Esophagus muscularis mucosa (tissue), 4 donors: ENCODE measurements around the gene NDRG2. TPM values are rescaled to one million over a fixed set of nuclear protein-coding genes. Genes with fewer than 3 reads are reported as not detected.

ENCODE experiments used
- DNase-seq: peaks from one replicate; pipeline ENCODE4 v3.0.0-alpha.2; 2017; ENCODE audit errors: extremely low spot score
- H3K27ac ChIP-seq, 4 donors: fragments of 200-600 bp; sonication (generic); replicated peaks in 1 of 4; 1 replicate in 3 of 4; 2 replicates in 1 of 4; pipeline ENCODE4 v1.5.1; 2016 to 2019; ENCODE audit warnings: mild to moderate bottlenecking in 1 of 4
- H3K27me3 ChIP-seq, 4 donors: fragments of 200-600 bp; sonication (generic); one replicate each; pipeline versions ENCODE4 v1.5.1 to v1.6.0; 2016 to 2019
- H3K36me3 ChIP-seq, 4 donors: fragments of 200-600 bp; sonication (generic); one replicate each; pipeline ENCODE4 v1.5.1; 2016 to 2019
- H3K4me1 ChIP-seq, 4 donors: fragments of 200-600 bp; sonication (generic); one replicate each; pipeline ENCODE4 v1.5.1; 2016 to 2019
- H3K4me3 ChIP-seq, 4 donors: fragments of 200-600 bp; sonication (generic); 1 replicate in 2 of 4; 2 replicates in 2 of 4; pipeline ENCODE4 v1.5.1; 2016 to 2019; ENCODE audit warnings: mild to moderate bottlenecking in 4 of 4, moderate library complexity in 1 of 4
- H3K9me3 ChIP-seq, 4 donors: fragments of 200-600 bp; sonication (generic); 1 replicate in 3 of 4; 2 replicates in 1 of 4; pipeline ENCODE4 v1.5.1; 2016 to 2019
- EP300 ChIP-seq: sonication (generic); formaldehyde crosslinking; IDR thresholded peaks from one replicate; pipeline ENCODE4 v1.6.1; 2017; ENCODE audit warnings: antibody characterized with exemption
- POLR2A ChIP-seq: fragments of 450-650 bp; IDR thresholded peaks from one replicate; pipeline ENCODE4 v1.6.1; 2017; ENCODE audit warnings: antibody characterized with exemption, moderate library complexity, mild to moderate bottlenecking, low read depth
- POLR2AphosphoS5 ChIP-seq, 2 donors: sonication (generic); formaldehyde crosslinking; IDR thresholded peaks; one replicate each; pipeline ENCODE4 v1.6.1; 2017; ENCODE audit warnings: antibody characterized with exemption in 2 of 2
- WGBS: methylation state at CpG from one replicate; pipeline ENCODE4 v1.1.5; 2018; 5-methylcytosine and 5-hydroxymethylcytosine counted together
- intact Hi-C: fragments of 100-400 bp; cut with DNase I; formaldehyde crosslinking; loops from one replicate; pipeline ENCODE4 v1.15.1; 2023
- total RNA-seq, 4 donors: library from RNA; depleted of rRNA; stranded (reverse); fragments of >200 nt; gene quantifications; one replicate each; pipeline versions ENCODE4 v1.1.0 to v1.2.1, GENCODE V29; 2016
- TF ChIP-seq, protein P1 (sequence below), 3 experiments: fragments of 200-600 bp in 2 of 3; fragments of 450-650 bp in 1 of 3; sonication (generic) in 2 of 3; IDR thresholded peaks; one replicate each; pipeline ENCODE4 v1.5.1; 2017 to 2019; ENCODE audit warnings: antibody characterized with exemption in 3 of 3, mild to moderate bottlenecking in 2 of 3, moderate library complexity in 1 of 3

The NDRG2 gene
- total RNA-seq, 4 donors from 2014 or later = 175 to 222 (median 201) TPM

DNA sequence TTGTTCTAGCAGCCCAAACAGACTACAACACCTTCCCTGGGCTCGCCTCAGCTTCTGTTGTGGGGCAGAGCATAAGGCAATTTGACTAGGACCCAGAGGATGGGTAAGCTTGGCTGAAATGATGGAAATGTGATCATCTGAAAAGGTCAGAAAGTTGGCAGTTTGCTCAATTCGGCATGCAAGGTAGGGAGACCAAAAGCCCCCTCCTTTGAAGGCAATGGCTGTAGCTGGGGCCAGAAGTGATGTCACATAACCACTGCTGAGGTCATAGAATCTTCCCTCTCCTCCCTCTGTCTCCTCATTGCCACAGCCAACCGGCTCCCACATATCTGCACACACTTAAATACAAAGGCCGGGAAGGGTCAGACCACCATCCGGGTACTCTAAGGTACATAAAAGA lies 5.1 kb upstream of the NDRG2 start, which contains the start of gene TPPP2:
TSS of gene TPPP2 (plus strand) at position 301 of the 400 bp plus-strand sequence. CDS start 365 bp downstream, outside the sequence.
- Histone ChIP-seq H3K36me3 (no peaks in the 10 kb centered on the region), H3K4me3 (no peak within 1 kb of the TSS), H3K9me3 (no peaks in the 10 kb centered on the region), H3K4me1 (peaks cover 16 to 20% (median 19%) of the 10 kb centered on the region in 4 donors), H3K27me3 (no peaks in the 10 kb centered on the region), H3K27ac (no peak within 1 kb of the TSS)
- WGBS = 92% methylated on average over 5 of the region's 5 CpGs
- TF ChIP-seq EP300 = no peak
- TF ChIP-seq, protein P1, sequence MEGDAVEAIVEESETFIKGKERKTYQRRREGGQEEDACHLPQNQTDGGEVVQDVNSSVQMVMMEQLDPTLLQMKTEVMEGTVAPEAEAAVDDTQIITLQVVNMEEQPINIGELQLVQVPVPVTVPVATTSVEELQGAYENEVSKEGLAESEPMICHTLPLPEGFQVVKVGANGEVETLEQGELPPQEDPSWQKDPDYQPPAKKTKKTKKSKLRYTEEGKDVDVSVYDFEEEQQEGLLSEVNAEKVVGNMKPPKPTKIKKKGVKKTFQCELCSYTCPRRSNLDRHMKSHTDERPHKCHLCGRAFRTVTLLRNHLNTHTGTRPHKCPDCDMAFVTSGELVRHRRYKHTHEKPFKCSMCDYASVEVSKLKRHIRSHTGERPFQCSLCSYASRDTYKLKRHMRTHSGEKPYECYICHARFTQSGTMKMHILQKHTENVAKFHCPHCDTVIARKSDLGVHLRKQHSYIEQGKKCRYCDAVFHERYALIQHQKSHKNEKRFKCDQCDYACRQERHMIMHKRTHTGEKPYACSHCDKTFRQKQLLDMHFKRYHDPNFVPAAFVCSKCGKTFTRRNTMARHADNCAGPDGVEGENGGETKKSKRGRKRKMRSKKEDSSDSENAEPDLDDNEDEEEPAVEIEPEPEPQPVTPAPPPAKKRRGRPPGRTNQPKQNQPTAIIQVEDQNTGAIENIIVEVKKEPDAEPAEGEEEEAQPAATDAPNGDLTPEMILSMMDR (IDR thresholded peaks at IDR 0.05) = no peak
- no peak for TF ChIP-seq POLR2AphosphoS5 (IDR thresholded peaks at IDR 0.05)
- no peak for TF ChIP-seq POLR2A
- DNase-seq = no peak
- intact Hi-C loops = no loop called here

DNA sequence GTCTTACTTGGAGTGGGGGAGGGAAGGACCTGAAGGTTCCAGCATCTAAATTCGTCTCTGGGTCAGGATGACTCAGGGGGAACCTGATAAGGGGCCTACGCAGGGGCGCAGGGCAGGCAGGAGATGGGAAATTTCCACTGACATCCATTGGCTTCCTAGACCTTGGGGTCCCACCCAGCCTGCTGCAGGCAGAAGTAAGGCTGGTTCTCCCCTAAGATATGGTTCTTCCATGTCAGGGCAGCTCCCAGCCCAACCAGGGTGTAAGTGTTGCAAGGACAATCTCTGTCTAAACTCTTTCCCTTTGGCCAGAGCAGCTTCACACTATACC lies 2.1 kb upstream of the NDRG2 start:
- H3K36me3 ChIP-seq = peaks cover 0 to 5% (median 4%) of the 10 kb centered on the region in 4 donors
- no peak for DNase-seq

GRCh38 chr14:21026274-21026987 lies 1.6 kb upstream of the NDRG2 start:
- WGBS = 62% methylated on average over 7 of the region's 7 CpGs
- H3K36me3 ChIP-seq = peaks cover 0 to 10% (median 9%) of the 10 kb centered on the region in 4 donors
- TF ChIP-seq POLR2A (no peak), POLR2AphosphoS5 (IDR thresholded peaks at IDR 0.05) (no peak), EP300 (no peak)
- TF ChIP-seq, protein P1 (IDR thresholded peaks at IDR 0.05) = no peak
- intact Hi-C loops = no loop called here
- H3K9me3 ChIP-seq = no peaks in the 10 kb centered on the region
- peak overlapping the region; percentile 90 to 96 (median 95) for H3K27ac ChIP-seq
- peaks cover 31 to 51% (median 47%) of the 10 kb centered on the region in 4 donors for H3K4me1 ChIP-seq
- H3K27me3 ChIP-seq = no peaks in the 10 kb centered on the region
- DNase-seq = no peak
- H3K4me3 ChIP-seq = peak overlapping the region; percentile 77 to 95 (median 88)

More for the DNA sequence above, 2.1 kb upstream of the NDRG2 start:
- H3K4me3 ChIP-seq = no peak overlapping the region
- WGBS = 60% methylated on average over 3 of the region's 3 CpGs
- H3K27me3 ChIP-seq = no peaks in the 10 kb centered on the region
- TF ChIP-seq, protein P1 (IDR thresholded peaks at IDR 0.05) = no peak
- TF ChIP-seq EP300 (no peak), POLR2A (no peak), POLR2AphosphoS5 (IDR thresholded peaks at IDR 0.05) (no peak)
- intact Hi-C loops = no loop called here
- H3K4me1 ChIP-seq = peaks cover 31 to 45% (median 44%) of the 10 kb centered on the region in 4 donors
- peak overlapping the region; percentile 90 to 96 (median 95) for H3K27ac ChIP-seq
- H3K9me3 ChIP-seq = no peaks in the 10 kb centered on the region

GRCh38 chr14:21025371-21026273 lies 761 bp upstream of the NDRG2 start:
- intact Hi-C loops = no loop called here
- Histone ChIP-seq H3K9me3 (no peaks in the 10 kb centered on the region), H3K4me3 (peak overlapping the region; percentile 77 to 95 (median 88)), H3K4me1 (peaks cover 31 to 54% (median 47%) of the 10 kb centered on the region in 4 donors), H3K27ac (peak overlapping the region; percentile 90 to 96 (median 95)), H3K27me3 (no peaks in the 10 kb centered on the region), H3K36me3 (peaks cover under 1 to 18% (median 17%) of the 10 kb centered on the region in 4 donors)
- DNase-seq = peak; percentile 94
- TF ChIP-seq, protein P1 (IDR thresholded peaks at IDR 0.05) = no peak
- peak in 1 of 2 donors; percentile 47 for TF ChIP-seq POLR2AphosphoS5 (IDR thresholded peaks at IDR 0.05)
- WGBS = 10% methylated on average over 18 of the region's 58 CpGs
